SK-N-MC (cell line): ENCODE measurements around the gene PNMA6A.

Experiments
- EZH2 ChIP-seq: fragments of 200-600 bp; sonication (generic); IDR thresholded peaks from one replicate; pipeline ENCODE4 v1.6.1; 2017; ENCODE audit warnings: antibody characterized with exemption
- FOXP2 ChIP-seq: optimal IDR thresholded peaks from 2 replicates; pipeline ENCODE3; 2011; ENCODE audit warnings: mild to moderate bottlenecking, moderate library complexity; ENCODE audit not compliant: insufficient read depth; ENCODE audit errors: extremely low read length, control extremely low read depth
- POLR2AphosphoS5 ChIP-seq: IDR thresholded peaks from 2 replicates; pipeline ENCODE4 v1.6.1; 2012; ENCODE audit warnings: mild to moderate bottlenecking, low read depth, low read length, borderline replicate concordance

- no peak for TF ChIP-seq POLR2AphosphoS5
- no peak for TF ChIP-seq EZH2
- TF ChIP-seq FOXP2, result no peak
Observed at GRCh38 chrX:153063315-153063714, 8.9 kb upstream of the PNMA6A start.
